ENCODE results near the gene SEMA5B. TPM values are rescaled to one million over a fixed set of nuclear protein-coding genes. Genes with fewer than 3 reads are reported as not detected.

SEMA5B gene
- total and polyA plus RNA-seq, 7 donors: 0.08 to 1.1 (median 0.43) TPM

DNA sequence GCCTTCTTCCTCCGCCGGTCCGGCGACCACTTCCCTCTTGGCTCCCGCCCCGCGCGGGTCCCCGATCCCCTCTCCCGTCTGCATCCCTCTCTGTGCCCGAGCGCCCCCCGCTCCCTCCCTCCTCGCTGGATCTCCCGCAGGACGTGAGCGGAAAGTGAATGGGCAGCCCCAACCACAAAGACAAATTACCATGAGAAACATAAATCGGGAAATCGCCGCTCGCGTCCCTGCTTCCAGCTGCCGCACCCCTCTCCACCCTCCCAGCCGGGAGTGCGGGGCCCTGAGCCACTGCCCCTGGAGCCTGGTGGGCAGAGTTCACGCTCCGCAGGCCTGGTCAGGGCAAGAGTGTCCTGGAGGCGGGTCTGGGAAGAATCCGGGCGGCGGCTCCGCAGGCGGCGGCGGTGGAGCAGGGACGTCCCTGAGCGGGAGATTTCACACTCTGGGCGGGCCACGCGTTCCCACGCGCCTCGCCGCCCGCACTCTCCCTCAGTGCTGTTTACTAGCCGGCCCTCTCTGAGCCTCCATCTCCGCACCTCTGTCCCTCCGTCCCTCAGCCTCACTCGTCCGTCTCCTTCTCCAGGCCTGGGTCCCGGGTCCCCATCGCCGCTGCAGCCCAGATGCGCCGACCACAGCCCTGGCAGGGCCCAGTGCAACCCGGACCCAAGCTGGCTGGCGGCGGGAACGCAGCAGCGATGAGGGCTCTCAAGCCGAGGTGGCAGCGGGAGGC lies 835 bp downstream of the SEMA5B start:
- no peaks in the 10 kb centered on the region for H3K36me3 ChIP-seq (ENCODE audit: insufficient read depth in 1 of 2, low read depth in 1 of 2)
- intact Hi-C loops (cut with DNase I): loop anchor here in 1 of 2 donors (5.0 kb wide), 1 partner anchor 231 kb away; no protein-coding TSS in a partner anchor
- ATAC-seq (peak; percentile 42 to 68 (median 50)), DNase-seq (peak; percentile 30 to 62)
- peaks cover 0 to 76% (median 18%) of the 10 kb centered on the region in 3 donors for H3K27me3 ChIP-seq (ENCODE audit: insufficient read depth in 3 of 3, low read length in 2 of 3)
- H3K9me3 ChIP-seq: no peaks in the 10 kb centered on the region
- no peak overlapping the region for H3K27ac ChIP-seq
- peak overlapping the region; percentile 74 for H3K4me3 ChIP-seq
- TF ChIP-seq, protein P1, sequence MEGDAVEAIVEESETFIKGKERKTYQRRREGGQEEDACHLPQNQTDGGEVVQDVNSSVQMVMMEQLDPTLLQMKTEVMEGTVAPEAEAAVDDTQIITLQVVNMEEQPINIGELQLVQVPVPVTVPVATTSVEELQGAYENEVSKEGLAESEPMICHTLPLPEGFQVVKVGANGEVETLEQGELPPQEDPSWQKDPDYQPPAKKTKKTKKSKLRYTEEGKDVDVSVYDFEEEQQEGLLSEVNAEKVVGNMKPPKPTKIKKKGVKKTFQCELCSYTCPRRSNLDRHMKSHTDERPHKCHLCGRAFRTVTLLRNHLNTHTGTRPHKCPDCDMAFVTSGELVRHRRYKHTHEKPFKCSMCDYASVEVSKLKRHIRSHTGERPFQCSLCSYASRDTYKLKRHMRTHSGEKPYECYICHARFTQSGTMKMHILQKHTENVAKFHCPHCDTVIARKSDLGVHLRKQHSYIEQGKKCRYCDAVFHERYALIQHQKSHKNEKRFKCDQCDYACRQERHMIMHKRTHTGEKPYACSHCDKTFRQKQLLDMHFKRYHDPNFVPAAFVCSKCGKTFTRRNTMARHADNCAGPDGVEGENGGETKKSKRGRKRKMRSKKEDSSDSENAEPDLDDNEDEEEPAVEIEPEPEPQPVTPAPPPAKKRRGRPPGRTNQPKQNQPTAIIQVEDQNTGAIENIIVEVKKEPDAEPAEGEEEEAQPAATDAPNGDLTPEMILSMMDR (IDR thresholded peaks at IDR 0.05): no peak
- 1 to 2% (median 1%) methylated on average over 53 to 62 of the region's 62 CpGs for WGBS, 3 donors
- H3K4me1 ChIP-seq: peaks cover 10% of the 10 kb centered on the region

DNA sequence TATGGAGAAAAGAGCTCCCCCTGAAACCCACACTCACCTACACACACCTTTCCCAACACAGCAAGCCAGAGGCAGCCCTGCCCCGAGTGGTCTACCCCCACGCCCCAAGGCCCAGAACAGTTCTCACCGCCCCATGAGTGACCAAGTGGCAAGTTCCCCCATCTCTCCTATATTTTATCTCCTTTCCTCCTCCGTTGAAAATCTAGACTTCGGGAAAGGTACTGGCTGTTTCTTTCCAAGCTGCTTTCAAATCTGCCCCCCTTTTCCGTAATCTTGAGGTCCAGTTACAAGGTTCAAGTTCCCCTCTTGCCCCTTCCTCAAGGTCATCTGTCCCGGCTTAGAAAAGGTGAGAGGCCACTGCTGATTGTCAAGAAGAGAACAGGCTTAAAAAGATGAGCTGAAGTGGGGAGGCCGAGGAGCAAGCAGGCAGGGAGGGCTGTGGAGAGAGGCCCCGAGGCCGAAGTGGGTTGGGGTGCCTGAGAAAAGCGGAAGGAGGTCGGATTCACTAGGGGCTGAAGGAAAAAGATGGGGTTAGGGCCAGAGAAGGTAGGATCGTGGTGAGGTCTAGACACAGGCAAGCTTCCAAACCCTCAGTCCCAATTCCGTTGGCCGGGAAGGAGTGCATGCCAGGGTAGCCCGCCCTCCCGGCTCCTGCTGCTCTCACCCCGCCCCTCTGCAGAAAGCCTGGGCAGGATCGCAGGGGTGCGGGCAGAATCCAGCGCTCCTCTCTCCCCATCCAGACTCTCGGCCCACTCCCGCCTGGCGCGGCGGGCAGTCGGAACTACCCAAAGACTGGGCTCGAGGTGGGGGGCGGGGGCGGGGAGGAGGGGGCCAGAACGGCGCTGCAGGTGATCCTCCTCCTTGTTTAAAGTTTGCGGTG lies 1.7 kb downstream of the SEMA5B start:
- intact Hi-C loops (cut with DNase I): loop anchor here in 1 of 2 donors (5.0 kb wide), 1 partner anchor 231 kb away; no protein-coding TSS in a partner anchor
- peaks cover 10% of the 10 kb centered on the region for H3K4me1 ChIP-seq
- H3K36me3 ChIP-seq (ENCODE audit: insufficient read depth in 1 of 2, low read depth in 1 of 2): no peaks in the 10 kb centered on the region
- no peaks in the 10 kb centered on the region for H3K9me3 ChIP-seq
- ATAC-seq: no peak
- H3K27me3 ChIP-seq (ENCODE audit: insufficient read depth in 3 of 3, low read length in 2 of 3): peaks cover 0 to 67% (median 18%) of the 10 kb centered on the region in 3 donors
- WGBS, 3 donors: 32 to 41% (median 41%) methylated on average over 25 to 33 of the region's 33 CpGs
- TF ChIP-seq, protein P1 (IDR thresholded peaks at IDR 0.05): no peak
- DNase-seq: peak in 1 of 2 donors; percentile 16
- no peak overlapping the region for H3K27ac ChIP-seq
- peak overlapping the region; percentile 74 for H3K4me3 ChIP-seq

DNA sequence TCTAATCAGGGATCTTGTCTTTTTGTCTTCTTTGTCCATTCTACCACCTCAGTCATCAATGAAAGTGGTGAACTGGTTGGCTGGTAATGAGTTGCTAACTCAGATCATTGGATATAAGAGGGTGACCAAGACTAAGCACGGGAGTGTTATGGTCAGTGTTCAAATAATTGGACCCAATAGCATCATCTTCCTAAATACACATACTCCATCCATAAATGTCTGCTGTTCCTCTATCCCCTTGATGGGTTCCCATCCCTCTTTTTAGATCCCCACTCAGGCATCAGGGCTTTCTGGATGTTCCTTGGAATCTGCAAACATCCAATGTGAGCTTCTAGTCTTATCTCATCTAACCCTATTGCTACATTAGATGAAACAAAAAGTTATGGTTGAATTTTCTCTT lies 3.5 kb downstream of the SEMA5B start:
- peaks cover 10% of the 10 kb centered on the region for H3K4me1 ChIP-seq
- DNase-seq (no peak), ATAC-seq (no peak)
- H3K27me3 ChIP-seq (ENCODE audit: insufficient read depth in 3 of 3, low read length in 2 of 3): peaks cover 0 to 51% (median 18%) of the 10 kb centered on the region in 3 donors
- intact Hi-C loops (cut with DNase I): no loop called here
- H3K4me3 ChIP-seq: no peak overlapping the region
- H3K36me3 ChIP-seq (ENCODE audit: insufficient read depth in 1 of 2, low read depth in 1 of 2): no peaks in the 10 kb centered on the region
- WGBS, 3 donors: 91 to 100% (median 91%) methylated on average over 1 of the region's 1 CpG
- H3K9me3 ChIP-seq: no peaks in the 10 kb centered on the region
- TF ChIP-seq, protein P1 (IDR thresholded peaks at IDR 0.05): no peak
- no peak overlapping the region for H3K27ac ChIP-seq

DNA sequence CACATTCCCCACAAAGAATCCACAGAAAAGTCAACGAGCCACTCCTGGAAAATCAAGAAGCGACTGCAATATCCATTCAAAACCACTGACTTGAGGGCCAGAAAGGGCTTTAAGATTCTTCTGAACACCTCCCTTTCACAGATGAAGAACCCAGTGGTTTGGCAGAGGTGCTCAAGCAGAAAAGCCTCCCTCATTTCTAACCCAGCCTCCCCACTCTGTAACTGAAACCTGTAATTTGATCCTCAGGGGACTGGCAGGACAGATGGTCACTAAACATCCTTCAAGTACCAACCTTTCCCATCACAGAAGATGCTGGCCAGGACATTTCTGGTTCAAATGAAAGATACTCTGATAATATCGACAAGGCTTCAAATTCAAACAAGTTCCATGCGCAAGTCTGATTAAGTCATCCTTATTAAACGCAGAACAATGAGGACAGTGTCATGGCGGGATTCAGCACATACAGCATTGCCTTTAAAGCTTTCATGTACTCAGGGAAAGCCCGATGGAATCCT lies 5.5 kb downstream of the SEMA5B start:
- Histone ChIP-seq H3K27me3 (ENCODE audit: insufficient read depth in 3 of 3, low read length in 2 of 3) (peaks cover 0 to 37% (median 16%) of the 10 kb centered on the region in 3 donors), H3K27ac (no peak overlapping the region), H3K9me3 (no peaks in the 10 kb centered on the region), H3K4me1 (peaks cover 7% of the 10 kb centered on the region), H3K4me3 (no peak overlapping the region), H3K36me3 (ENCODE audit: insufficient read depth in 1 of 2, low read depth in 1 of 2) (no peaks in the 10 kb centered on the region)
- TF ChIP-seq, protein P1 (IDR thresholded peaks at IDR 0.05): no peak
- WGBS, 3 donors: 79 to 81% (median 81%) methylated on average over 7 of the region's 7 CpGs
- intact Hi-C loops (cut with DNase I): no loop called here
- no peak for DNase-seq
- no peak for ATAC-seq

All from psoas muscle (tissue), 8 donors.